Parathyroid adenoma (tissue), 2 donors: Measurements from ENCODE around the gene TM2D1.
A peak's percentile ranks its signal among the peaks of the same experiment; 100 is the strongest.

Experiments
- H2AFZ ChIP-seq: fragments of 300-600 bp; sonication (generic); one replicate; pipeline ENCODE4 v1.7.0; 2017; ENCODE audit warnings: antibody characterized with exemption, mild to moderate bottlenecking
- H3K27ac ChIP-seq: fragments of 300-600 bp; sonication (generic); one replicate; pipeline ENCODE4 v1.7.0; 2017
- H3K27me3 ChIP-seq: fragments of 300-600 bp; sonication (generic); one replicate; pipeline ENCODE4 v1.7.0; 2017; ENCODE audit warnings: low read length; ENCODE audit not compliant: control insufficient read depth, insufficient read depth
- H3K36me3 ChIP-seq: fragments of 300-600 bp; sonication (generic); one replicate; pipeline ENCODE4 v1.7.0; 2017; ENCODE audit warnings: low read length; ENCODE audit not compliant: control insufficient read depth, insufficient read depth
- H3K4me1 ChIP-seq: fragments of 300-600 bp; sonication (generic); one replicate; pipeline ENCODE4 v1.7.0; 2017; ENCODE audit warnings: control low read depth
- H3K4me2 ChIP-seq: fragments of 300-600 bp; sonication (generic); one replicate; pipeline ENCODE4 v1.7.0; 2017; ENCODE audit warnings: low read length
- H3K4me3 ChIP-seq: fragments of 300-600 bp; sonication (generic); one replicate; pipeline ENCODE4 v1.7.0; 2017; ENCODE audit warnings: low read depth, low read length
- H3K79me2 ChIP-seq: fragments of 300-600 bp; sonication (generic); one replicate; pipeline ENCODE4 v1.7.0; 2017; ENCODE audit warnings: control low read depth
- H3K9ac ChIP-seq: fragments of 300-600 bp; sonication (generic); one replicate; pipeline ENCODE4 v1.7.0; 2017; ENCODE audit warnings: mild to moderate bottlenecking
- H3K9me3 ChIP-seq: fragments of 300-600 bp; sonication (generic); one replicate; pipeline ENCODE4 v1.7.0; 2017; ENCODE audit warnings: low read length; ENCODE audit not compliant: control insufficient read depth
- TF ChIP-seq, protein P1 (sequence below): fragments of 300-600 bp; sonication (generic); IDR thresholded peaks from one replicate; pipeline ENCODE4 v1.7.0; 2017; ENCODE audit warnings: antibody characterized with exemption, mild to moderate bottlenecking
- donor health status: primary hyperparathyroidism.

TM2D1 gene

DNA sequence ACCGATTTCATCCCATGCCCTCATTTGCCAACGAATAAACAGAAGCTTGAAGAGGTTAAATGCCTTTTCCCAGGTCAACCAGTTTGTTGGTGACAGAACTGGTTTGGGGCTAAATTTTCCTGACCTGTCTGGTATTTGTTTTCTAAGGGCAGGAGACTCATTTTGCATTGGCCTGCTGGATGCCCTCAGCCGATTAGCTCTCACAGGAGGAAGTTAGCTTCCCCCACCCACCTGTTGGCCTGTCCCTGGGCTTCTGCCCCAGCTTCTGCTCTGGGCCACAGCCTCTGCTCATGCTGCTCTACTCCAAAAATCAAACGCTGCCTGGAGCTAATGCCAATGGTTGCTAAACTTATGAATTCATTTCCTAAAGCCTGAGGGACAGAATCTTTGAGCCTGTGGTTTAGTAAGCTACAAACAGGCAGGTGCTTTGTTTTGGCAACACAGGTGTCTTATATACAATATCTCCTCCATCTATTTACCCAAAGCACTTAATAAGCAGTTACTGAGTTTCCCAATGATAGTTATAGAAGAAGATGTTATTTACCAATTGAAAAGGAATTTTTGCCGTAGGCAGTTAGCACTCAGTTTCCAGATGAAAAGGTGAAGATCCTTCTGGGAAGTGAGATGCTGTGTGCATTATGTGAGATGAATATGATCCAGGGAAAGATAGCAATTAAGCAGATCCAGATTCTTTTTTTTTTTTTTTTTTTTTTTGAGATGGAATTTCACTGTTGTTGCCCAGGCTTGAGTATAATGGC, 82.3 kb downstream of the TM2D1 start:
- H2AFZ ChIP-seq: no peak overlapping the region
- no peaks in the 10 kb centered on the region for H3K79me2 ChIP-seq
- no peaks in the 10 kb centered on the region for H3K4me1 ChIP-seq
- no peak overlapping the region for H3K4me3 ChIP-seq
- no peaks in the 10 kb centered on the region for H3K9me3 ChIP-seq
- TF ChIP-seq, protein P1, sequence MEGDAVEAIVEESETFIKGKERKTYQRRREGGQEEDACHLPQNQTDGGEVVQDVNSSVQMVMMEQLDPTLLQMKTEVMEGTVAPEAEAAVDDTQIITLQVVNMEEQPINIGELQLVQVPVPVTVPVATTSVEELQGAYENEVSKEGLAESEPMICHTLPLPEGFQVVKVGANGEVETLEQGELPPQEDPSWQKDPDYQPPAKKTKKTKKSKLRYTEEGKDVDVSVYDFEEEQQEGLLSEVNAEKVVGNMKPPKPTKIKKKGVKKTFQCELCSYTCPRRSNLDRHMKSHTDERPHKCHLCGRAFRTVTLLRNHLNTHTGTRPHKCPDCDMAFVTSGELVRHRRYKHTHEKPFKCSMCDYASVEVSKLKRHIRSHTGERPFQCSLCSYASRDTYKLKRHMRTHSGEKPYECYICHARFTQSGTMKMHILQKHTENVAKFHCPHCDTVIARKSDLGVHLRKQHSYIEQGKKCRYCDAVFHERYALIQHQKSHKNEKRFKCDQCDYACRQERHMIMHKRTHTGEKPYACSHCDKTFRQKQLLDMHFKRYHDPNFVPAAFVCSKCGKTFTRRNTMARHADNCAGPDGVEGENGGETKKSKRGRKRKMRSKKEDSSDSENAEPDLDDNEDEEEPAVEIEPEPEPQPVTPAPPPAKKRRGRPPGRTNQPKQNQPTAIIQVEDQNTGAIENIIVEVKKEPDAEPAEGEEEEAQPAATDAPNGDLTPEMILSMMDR: no peak
- no peak overlapping the region for H3K27ac ChIP-seq
- no peak overlapping the region for H3K4me2 ChIP-seq
- no peaks in the 10 kb centered on the region for H3K36me3 ChIP-seq
- H3K9ac ChIP-seq: no peak overlapping the region
- H3K27me3 ChIP-seq: no peaks in the 10 kb centered on the region

DNA sequence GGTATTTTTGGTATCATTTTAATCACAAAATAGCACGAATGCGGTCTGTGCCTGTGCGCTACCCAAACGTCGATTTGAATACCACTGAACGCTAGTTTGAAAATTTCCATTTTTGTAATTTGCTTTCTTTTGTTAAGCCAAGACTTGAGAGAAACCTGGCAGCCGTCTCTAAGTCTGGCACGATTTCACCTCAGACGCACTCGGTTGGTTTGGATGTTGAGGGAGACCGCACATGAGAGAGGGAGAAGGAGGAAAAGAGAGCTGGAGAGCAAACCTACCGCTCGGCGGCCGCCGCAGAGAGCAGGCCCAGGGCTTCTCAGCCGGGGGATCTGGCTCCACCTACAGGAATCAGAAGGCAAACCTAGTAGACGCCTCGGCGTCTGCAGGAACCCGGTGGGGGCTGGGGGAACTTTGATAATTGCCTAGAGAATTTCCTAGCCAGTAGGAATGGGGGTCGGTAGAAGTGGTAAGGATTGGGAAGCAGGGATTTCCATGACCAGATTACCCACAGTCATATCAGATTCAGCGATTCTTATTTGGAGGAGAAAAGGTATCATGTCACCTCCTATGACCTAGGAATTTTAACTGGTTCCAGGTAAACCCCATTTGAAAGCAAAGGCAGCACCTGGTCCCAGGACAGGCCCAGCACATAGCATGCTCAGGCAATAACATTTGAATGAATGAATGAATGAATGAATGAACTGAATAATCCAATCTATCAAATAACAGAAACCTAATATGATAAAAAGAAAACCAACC, 83.2 kb downstream of the TM2D1 start:
- H3K27me3 ChIP-seq: no peaks in the 10 kb centered on the region
- H3K4me1 ChIP-seq: no peaks in the 10 kb centered on the region
- H3K79me2 ChIP-seq: no peaks in the 10 kb centered on the region
- H2AFZ ChIP-seq: no peak overlapping the region
- H3K4me2 ChIP-seq: no peak overlapping the region
- H3K9me3 ChIP-seq: no peaks in the 10 kb centered on the region
- no peak overlapping the region for H3K27ac ChIP-seq
- H3K4me3 ChIP-seq: no peak overlapping the region
- TF ChIP-seq, protein P1: no peak
- no peak overlapping the region for H3K9ac ChIP-seq
- H3K36me3 ChIP-seq: no peaks in the 10 kb centered on the region

DNA sequence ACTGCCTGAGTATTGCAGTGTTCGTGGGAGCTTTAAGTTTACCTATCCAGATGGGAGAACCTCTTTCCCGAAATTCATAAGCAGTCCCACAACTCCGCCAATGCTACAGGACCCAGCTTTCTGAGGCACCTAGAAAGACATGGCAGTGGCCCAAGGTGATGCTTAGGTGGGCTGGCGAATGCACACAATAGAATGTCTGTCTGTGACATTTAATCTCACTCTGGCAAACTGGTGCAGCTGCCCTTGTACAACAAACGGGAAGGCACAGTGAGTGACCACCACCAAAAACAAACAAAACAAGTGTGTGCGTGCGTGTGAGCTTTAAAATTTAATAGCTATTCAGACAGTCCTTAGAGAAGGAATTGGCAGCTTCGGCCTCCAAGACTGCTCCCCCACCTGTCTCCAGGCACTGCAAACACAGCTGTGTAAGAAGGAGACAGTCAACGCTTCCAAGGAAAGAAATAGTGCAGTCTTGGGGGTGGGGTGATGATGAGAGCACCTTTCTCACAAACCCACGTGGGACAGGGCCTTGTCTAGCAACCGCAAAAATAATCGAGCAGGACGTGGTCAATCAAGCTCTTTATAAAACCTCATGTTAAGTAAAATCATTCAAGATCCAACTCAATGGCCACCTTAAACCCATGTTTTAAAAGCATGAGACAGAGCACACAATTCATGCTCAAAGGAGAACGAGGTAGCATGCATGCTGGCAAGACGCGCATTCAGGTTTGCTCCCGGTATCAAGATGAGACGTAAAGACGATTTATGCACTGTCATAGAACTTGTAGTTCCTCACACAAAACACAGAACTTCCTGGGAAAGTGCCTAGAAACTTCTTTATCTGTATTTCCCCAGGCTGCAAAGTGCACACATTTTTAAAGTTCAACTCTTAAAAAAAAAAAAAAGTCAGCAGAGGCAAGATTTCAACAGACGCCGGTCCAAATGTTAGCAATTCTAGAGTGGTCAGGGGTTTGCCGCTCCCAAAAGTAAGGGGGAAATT, 84.1 kb downstream of the TM2D1 start:
- Histone ChIP-seq H3K4me1 (no peaks in the 10 kb centered on the region), H3K36me3 (no peaks in the 10 kb centered on the region), H3K4me2 (no peak overlapping the region), H3K27ac (no peak overlapping the region), H3K27me3 (no peaks in the 10 kb centered on the region), H2AFZ (no peak overlapping the region), H3K9ac (no peak overlapping the region), H3K9me3 (no peaks in the 10 kb centered on the region), H3K4me3 (no peak overlapping the region), H3K79me2 (no peaks in the 10 kb centered on the region)
- TF ChIP-seq, protein P1: no peak

DNA sequence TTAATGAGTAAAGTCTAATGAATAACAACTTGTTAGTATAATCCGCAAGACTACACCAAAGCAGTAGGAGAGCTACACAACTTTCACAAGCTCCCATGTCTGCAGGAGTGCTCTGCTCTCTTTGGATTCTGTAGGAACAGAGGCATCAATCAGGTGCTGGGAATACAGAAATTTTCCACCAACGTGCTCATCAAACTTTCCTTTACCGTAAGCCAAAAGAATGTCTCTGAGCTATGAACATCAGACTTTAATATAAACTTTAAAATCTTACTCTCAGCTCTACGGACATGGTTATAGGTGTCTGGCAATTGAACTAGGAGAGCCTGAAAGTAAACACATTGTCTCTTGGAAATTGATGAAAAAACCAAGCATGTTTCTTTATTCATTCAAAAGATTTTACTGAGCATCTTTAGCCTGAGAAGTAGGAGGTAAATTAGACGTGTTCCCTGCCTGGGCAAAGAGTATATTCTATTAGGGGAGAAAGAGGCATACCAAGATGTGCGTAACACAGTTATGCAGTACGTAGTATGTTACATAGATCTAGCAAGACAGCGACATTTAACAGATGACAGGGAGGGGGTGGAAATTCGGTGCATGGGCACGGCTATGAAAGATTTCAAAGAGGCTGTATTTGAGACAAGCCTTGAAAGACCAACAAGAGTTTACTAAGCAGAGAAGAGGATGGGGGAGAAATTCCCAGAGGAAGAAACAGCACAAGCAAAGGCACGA, 85.2 kb downstream of the TM2D1 start:
- Histone ChIP-seq H3K27me3 (no peaks in the 10 kb centered on the region), H3K9ac (no peak overlapping the region), H3K9me3 (no peaks in the 10 kb centered on the region), H3K27ac (peak overlapping the region; percentile 51), H2AFZ (no peak overlapping the region), H3K4me2 (no peak overlapping the region), H3K4me1 (no peaks in the 10 kb centered on the region), H3K79me2 (no peaks in the 10 kb centered on the region), H3K4me3 (no peak overlapping the region), H3K36me3 (no peaks in the 10 kb centered on the region)
- TF ChIP-seq, protein P1: no peak
